HepG2 (cell line): Measurements from ENCODE around the gene TARBP2. TPM values are rescaled to one million over a fixed set of nuclear protein-coding genes. Genes with fewer than 3 reads are reported as not detected.

ENCODE experiments used
- AFF4 ChIP-seq: sonication (generic); formaldehyde crosslinking; IDR thresholded peaks from 2 replicates; pipeline ENCODE4 v1.4.0; 2020; ENCODE audit warnings: missing genetic modification reagents
- HIC2 ChIP-seq: sonication (generic); formaldehyde crosslinking; IDR thresholded peaks from 2 replicates; pipeline ENCODE4 v1.9.0; 2022; ENCODE audit warnings: low read depth, missing genetic modification reagents
- ISX ChIP-seq: sonication (generic); formaldehyde crosslinking; conservative IDR thresholded peaks from 2 replicates; pipeline ENCODE4 v1.5.0; 2020; ENCODE audit warnings: missing genetic modification reagents
- KAT2B ChIP-seq: fragments of 150-350 bp; IDR thresholded peaks from 2 replicates; pipeline ENCODE4 v1.6.1; 2014; ENCODE audit warnings: low read depth, low read length, borderline replicate concordance
- KMT2B ChIP-seq: IDR thresholded peaks from 2 replicates; pipeline ENCODE4 v1.6.1; 2016; ENCODE audit warnings: missing genetic modification reagents, missing compliant biosample characterization
- SIX1 ChIP-seq: sonication (generic); formaldehyde crosslinking; IDR thresholded peaks from 2 replicates; pipeline ENCODE4 v1.4.0; 2020; ENCODE audit warnings: missing genetic modification reagents, borderline replicate concordance
- ZBTB43 ChIP-seq: sonication (generic); formaldehyde crosslinking; conservative IDR thresholded peaks from 2 replicates; pipeline ENCODE4 v1.4.0; 2020; ENCODE audit warnings: missing genetic modification reagents
- ZNF263 ChIP-seq: sonication (generic); formaldehyde crosslinking; IDR thresholded peaks from 2 replicates; pipeline ENCODE4 v1.4.0; 2020; ENCODE audit warnings: missing genetic modification reagents
- ZNF607 ChIP-seq: sonication (generic); formaldehyde crosslinking; IDR thresholded peaks from 2 replicates; pipeline ENCODE4 v1.5.1; 2020; ENCODE audit warnings: missing genetic modification reagents, mild to moderate bottlenecking, borderline replicate concordance
- ZNF816 ChIP-seq: sonication (generic); formaldehyde crosslinking; IDR thresholded peaks from 2 replicates; pipeline ENCODE4 v1.8.0; 2022; ENCODE audit warnings: missing genetic modification reagents, mild to moderate bottlenecking, borderline replicate concordance
- polyA plus RNA-seq, 8 experiments: library from polyadenylated mRNA; depleted of rRNA in 3 of 8; stranded (reverse) in 7 of 8; unstranded in 1 of 8; fragments of >200 nt; fragmentation: Illumina TruSeq in 4 of 8; extraction: Trizol in 4 of 8; gene quantifications; 2 replicates each; pipeline versions ENCODE4 v1.2.1 to v1.2.3, GENCODE V29; 2011 to 2016; ENCODE audit warnings: low read depth in 4 of 8, missing spikeins in 1 of 8, mixed read lengths in 1 of 8; ENCODE audit not compliant: insufficient read depth in 1 of 8
- total RNA-seq, 5 experiments: library from RNA; depleted of rRNA; stranded (reverse); fragments of >200 nt; fragmentation: Illumina TruSeq; extraction: Trizol; gene quantifications; 2 replicates each; pipeline ENCODE4 v1.2.3, GENCODE V29; 2016; ENCODE audit warnings: low read depth in 1 of 5
- TF ChIP-seq, protein P1 (sequence below): IDR thresholded peaks from 2 replicates; pipeline ENCODE4 v1.4.0; 2020; ENCODE audit warnings: mild to moderate bottlenecking, missing genetic modification reagents
- TF ChIP-seq, protein P2 (sequence below): sonication (generic); formaldehyde crosslinking; IDR thresholded peaks from 2 replicates; pipeline ENCODE4 v1.5.0; 2020; ENCODE audit warnings: mild to moderate bottlenecking, missing genetic modification reagents
- TF ChIP-seq, protein P3 (sequence below): sonication (generic); formaldehyde crosslinking; IDR thresholded peaks from 2 replicates; pipeline ENCODE4 v1.4.0; 2020; ENCODE audit warnings: mild to moderate bottlenecking, missing genetic modification reagents, borderline replicate concordance

TARBP2 gene
- total and polyA plus RNA-seq, 2 of the 13 experiments (the other 11 are each of a cell fraction or from before 2014, with no cell fraction given): 47.0 to 55.5 TPM

- TF ChIP-seq, protein P1, sequence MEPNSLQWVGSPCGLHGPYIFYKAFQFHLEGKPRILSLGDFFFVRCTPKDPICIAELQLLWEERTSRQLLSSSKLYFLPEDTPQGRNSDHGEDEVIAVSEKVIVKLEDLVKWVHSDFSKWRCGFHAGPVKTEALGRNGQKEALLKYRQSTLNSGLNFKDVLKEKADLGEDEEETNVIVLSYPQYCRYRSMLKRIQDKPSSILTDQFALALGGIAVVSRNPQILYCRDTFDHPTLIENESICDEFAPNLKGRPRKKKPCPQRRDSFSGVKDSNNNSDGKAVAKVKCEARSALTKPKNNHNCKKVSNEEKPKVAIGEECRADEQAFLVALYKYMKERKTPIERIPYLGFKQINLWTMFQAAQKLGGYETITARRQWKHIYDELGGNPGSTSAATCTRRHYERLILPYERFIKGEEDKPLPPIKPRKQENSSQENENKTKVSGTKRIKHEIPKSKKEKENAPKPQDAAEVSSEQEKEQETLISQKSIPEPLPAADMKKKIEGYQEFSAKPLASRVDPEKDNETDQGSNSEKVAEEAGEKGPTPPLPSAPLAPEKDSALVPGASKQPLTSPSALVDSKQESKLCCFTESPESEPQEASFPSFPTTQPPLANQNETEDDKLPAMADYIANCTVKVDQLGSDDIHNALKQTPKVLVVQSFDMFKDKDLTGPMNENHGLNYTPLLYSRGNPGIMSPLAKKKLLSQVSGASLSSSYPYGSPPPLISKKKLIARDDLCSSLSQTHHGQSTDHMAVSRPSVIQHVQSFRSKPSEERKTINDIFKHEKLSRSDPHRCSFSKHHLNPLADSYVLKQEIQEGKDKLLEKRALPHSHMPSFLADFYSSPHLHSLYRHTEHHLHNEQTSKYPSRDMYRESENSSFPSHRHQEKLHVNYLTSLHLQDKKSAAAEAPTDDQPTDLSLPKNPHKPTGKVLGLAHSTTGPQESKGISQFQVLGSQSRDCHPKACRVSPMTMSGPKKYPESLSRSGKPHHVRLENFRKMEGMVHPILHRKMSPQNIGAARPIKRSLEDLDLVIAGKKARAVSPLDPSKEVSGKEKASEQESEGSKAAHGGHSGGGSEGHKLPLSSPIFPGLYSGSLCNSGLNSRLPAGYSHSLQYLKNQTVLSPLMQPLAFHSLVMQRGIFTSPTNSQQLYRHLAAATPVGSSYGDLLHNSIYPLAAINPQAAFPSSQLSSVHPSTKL (CRISPR knock-in tag): peak; percentile 99
- TF ChIP-seq ZNF816 (CRISPR knock-in tag) (no peak), ISX (no peak), ZNF607 (CRISPR knock-in tag) (no peak; the same call in 1 of the 2 replicates), AFF4 (CRISPR knock-in tag) (no peak), ZBTB43 (CRISPR knock-in tag) (no peak; the same call in 1 of the 2 replicates), HIC2 (peak; percentile 53), SIX1 (CRISPR knock-in tag) (peak; percentile 79; the same call in 1 of the 2 replicates), KMT2B (CRISPR knock-in tag) (peak; percentile 53; the same call in 1 of the 2 replicates), ZNF263 (CRISPR knock-in tag) (no peak), KAT2B (no peak)
- TF ChIP-seq, protein P2, sequence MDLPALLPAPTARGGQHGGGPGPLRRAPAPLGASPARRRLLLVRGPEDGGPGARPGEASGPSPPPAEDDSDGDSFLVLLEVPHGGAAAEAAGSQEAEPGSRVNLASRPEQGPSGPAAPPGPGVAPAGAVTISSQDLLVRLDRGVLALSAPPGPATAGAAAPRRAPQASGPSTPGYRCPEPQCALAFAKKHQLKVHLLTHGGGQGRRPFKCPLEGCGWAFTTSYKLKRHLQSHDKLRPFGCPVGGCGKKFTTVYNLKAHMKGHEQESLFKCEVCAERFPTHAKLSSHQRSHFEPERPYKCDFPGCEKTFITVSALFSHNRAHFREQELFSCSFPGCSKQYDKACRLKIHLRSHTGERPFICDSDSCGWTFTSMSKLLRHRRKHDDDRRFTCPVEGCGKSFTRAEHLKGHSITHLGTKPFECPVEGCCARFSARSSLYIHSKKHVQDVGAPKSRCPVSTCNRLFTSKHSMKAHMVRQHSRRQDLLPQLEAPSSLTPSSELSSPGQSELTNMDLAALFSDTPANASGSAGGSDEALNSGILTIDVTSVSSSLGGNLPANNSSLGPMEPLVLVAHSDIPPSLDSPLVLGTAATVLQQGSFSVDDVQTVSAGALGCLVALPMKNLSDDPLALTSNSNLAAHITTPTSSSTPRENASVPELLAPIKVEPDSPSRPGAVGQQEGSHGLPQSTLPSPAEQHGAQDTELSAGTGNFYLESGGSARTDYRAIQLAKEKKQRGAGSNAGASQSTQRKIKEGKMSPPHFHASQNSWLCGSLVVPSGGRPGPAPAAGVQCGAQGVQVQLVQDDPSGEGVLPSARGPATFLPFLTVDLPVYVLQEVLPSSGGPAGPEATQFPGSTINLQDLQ (CRISPR knock-in tag): no peak
- TF ChIP-seq, protein P3, sequence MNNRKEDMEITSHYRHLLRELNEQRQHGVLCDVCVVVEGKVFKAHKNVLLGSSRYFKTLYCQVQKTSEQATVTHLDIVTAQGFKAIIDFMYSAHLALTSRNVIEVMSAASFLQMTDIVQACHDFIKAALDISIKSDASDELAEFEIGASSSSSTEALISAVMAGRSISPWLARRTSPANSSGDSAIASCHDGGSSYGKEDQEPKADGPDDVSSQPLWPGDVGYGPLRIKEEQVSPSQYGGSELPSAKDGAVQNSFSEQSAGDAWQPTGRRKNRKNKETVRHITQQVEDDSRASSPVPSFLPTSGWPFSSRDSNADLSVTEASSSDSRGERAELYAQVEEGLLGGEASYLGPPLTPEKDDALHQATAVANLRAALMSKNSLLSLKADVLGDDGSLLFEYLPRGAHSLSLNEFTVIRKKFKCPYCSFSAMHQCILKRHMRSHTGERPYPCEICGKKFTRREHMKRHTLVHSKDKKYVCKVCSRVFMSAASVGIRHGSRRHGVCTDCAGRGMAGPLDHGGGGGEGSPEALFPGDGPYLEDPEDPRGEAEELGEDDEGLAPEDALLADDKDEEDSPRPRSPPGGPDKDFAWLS (CRISPR knock-in tag): no peak
These were observed 37.2 kb downstream of the TARBP2 start (continued) for GRCh38 chr12:53538209-53538689.
